ENCODE data around the gene COA1. TPM values are rescaled to one million over a fixed set of nuclear protein-coding genes. Genes with fewer than 3 reads are reported as not detected.

The COA1 gene
- total RNA-seq, 4 donors from 2014 or later: 35.3 to 775 (median 40.0) TPM

DNA sequence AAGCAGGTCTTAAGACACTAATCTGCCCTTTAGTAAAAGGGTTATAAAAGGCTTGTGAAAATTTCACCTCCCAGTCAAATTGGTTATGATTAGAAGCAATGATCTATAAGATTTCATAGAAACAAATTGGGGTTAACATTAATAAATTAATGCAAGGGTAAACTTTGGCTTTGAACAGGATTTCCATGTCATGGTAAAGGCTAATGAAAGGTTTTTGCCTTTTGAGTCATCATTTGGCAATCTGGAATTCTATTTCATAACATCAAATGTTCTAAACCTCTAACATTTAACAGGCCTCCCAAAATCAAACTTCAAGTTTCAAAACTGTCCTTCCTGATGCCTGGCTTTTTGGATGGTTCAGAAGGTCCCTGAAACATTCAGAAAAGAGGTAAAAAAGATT lies 62.4 kb downstream of the COA1 start:
- DNase-seq (ENCODE audit: low spot score in 2 of 2): no peak
- no peaks in the 10 kb centered on the region for H3K9me3 ChIP-seq
- no peak overlapping the region for H3K4me3 ChIP-seq
- no peaks in the 10 kb centered on the region for H3K36me3 ChIP-seq
- H3K27ac ChIP-seq: no peak overlapping the region
- H3K27me3 ChIP-seq: no peaks in the 10 kb centered on the region
- TF ChIP-seq POLR2A (IDR thresholded peaks at IDR 0.05) (no peak), CTCF (IDR thresholded peaks at IDR 0.05) (no peak), POLR2AphosphoS5 (IDR thresholded peaks at IDR 0.05) (no peak), EP300 (IDR thresholded peaks at IDR 0.05) (no peak)
- peaks cover 4% of the 10 kb centered on the region for H3K4me1 ChIP-seq

GRCh38 chr7:43664681-43665080 lies 64.6 kb downstream of the COA1 start:
- TF ChIP-seq CTCF (IDR thresholded peaks at IDR 0.05): no peak
- Histone ChIP-seq H3K27ac (no peak overlapping the region), H3K9me3 (no peaks in the 10 kb centered on the region), H3K4me3 (no peak overlapping the region), H3K27me3 (no peaks in the 10 kb centered on the region), H3K4me1 (no peaks in the 10 kb centered on the region), H3K36me3 (no peaks in the 10 kb centered on the region)
- DNase-seq (ENCODE audit: low spot score in 2 of 2): no peak
- WGBS: 0% methylated on average over 1 of the region's 1 CpG

DNA sequence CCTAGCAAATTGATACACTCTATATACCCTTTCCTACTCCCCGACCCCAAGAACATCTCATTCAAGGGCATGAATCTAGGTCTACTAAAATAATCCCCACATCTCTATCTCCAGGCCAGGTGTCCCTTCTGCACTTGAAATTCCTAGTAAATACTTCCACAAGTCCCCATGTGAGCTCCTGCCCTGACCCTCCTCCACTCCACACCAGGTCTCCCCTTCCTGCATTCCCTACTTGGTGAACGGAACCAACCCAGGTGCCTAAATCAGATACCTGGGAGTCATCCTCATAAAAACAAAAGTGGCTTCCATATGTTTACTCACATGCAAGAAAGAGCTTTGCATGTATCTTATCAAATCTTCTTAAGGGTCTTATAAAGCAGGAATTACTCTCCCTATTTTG lies 69.2 kb downstream of the COA1 start:
- Histone ChIP-seq H3K4me3 (no peak overlapping the region), H3K9me3 (no peaks in the 10 kb centered on the region), H3K4me1 (no peaks in the 10 kb centered on the region), H3K27ac (no peak overlapping the region), H3K27me3 (no peaks in the 10 kb centered on the region), H3K36me3 (no peaks in the 10 kb centered on the region)
- no peak for DNase-seq (ENCODE audit: low spot score in 2 of 2)
- 97% methylated on average over 2 of the region's 2 CpGs for WGBS
- no peak for TF ChIP-seq POLR2AphosphoS5 (IDR thresholded peaks at IDR 0.05)

- Histone ChIP-seq H3K27me3 (no peaks in the 10 kb centered on the region), H3K27ac (no peak overlapping the region), H3K4me1 (no peaks in the 10 kb centered on the region), H3K9me3 (no peaks in the 10 kb centered on the region), H3K36me3 (no peaks in the 10 kb centered on the region), H3K4me3 (no peak overlapping the region)
- TF ChIP-seq POLR2A (IDR thresholded peaks at IDR 0.05) (no peak), CTCF (IDR thresholded peaks at IDR 0.05) (no peak), POLR2AphosphoS5 (IDR thresholded peaks at IDR 0.05) (no peak), EP300 (IDR thresholded peaks at IDR 0.05) (no peak)
- DNase-seq (ENCODE audit: low spot score in 2 of 2): no peak
These were observed 69.8 kb downstream of the COA1 start for GRCh38 chr7:43659549-43659896.

DNA sequence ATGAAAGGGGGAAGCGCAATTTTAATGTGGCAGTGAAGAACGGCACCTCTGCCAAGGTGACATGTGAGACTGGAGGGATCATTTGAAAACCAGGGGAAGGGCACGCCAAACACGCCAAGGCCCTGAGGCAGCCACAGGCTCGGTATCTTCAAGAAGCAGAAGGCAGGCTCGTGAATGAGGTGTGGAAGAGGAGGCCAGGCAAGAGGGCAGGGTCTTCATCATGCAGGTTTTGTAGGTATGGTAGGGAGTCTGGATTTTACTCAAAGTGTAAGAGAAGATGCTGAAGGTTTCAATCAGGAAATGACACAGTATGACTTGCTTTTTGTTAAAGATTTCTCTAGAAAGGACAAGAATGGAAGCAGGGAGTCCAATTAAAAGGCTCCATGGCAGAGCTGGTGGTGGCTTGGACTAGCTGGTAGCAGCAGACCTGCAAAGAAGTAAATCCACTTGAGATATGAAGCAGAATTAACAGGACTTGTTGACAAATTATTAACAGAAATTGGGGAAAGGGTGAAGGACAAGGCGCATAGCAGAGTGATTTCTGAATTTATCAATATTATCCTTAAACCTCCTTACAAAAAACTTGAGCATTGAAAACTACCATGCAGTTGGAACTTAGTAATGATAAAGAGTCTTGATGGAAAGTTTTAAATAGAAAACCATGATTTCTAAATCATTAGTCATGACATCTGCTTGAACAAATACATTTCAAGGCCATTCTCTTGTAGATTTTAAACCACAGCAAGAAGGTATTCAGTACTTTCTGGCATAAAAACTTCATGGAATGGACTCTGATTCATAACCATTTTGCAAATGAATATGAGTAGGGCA lies 70.4 kb downstream of the COA1 start:
- no peaks in the 10 kb centered on the region for H3K9me3 ChIP-seq
- 85% methylated on average over 7 of the region's 7 CpGs for WGBS
- H3K27me3 ChIP-seq: no peaks in the 10 kb centered on the region
- H3K27ac ChIP-seq: no peak overlapping the region
- TF ChIP-seq POLR2AphosphoS5 (IDR thresholded peaks at IDR 0.05): no peak
- TF ChIP-seq POLR2A (IDR thresholded peaks at IDR 0.05): no peak
- TF ChIP-seq EP300 (IDR thresholded peaks at IDR 0.05): no peak
- no peak for TF ChIP-seq CTCF (IDR thresholded peaks at IDR 0.05)
- no peak overlapping the region for H3K4me3 ChIP-seq
- no peaks in the 10 kb centered on the region for H3K4me1 ChIP-seq
- H3K36me3 ChIP-seq: no peaks in the 10 kb centered on the region
- DNase-seq (ENCODE audit: low spot score in 2 of 2): no peak

DNA sequence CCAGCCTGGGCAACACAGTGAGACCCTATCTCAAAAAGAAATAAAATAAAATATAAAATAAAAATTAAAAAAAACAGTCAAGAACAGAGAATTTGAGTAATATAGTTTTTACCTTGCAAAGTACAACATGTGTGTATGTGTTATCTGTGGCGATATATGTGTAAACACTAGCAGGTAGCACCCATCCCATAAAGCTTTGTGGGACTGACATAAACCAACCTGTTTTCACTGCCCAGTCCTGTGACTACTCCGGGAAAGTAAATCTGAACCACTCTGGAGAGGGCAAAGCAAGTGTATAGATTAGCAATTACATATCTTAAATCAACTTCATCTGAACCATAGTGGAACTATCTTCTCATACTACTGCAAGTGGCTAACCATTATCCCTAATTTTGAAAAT lies 72.3 kb downstream of the COA1 start:
- Histone ChIP-seq H3K27me3 (no peaks in the 10 kb centered on the region), H3K36me3 (no peaks in the 10 kb centered on the region), H3K4me1 (peaks cover 2% of the 10 kb centered on the region), H3K9me3 (no peaks in the 10 kb centered on the region), H3K4me3 (no peak overlapping the region), H3K27ac (no peak overlapping the region)
- 90% methylated on average over 2 of the region's 2 CpGs for WGBS
- no peak for TF ChIP-seq EP300 (IDR thresholded peaks at IDR 0.05)
- no peak for TF ChIP-seq POLR2AphosphoS5 (IDR thresholded peaks at IDR 0.05)
- no peak for TF ChIP-seq POLR2A (IDR thresholded peaks at IDR 0.05)
- TF ChIP-seq CTCF (IDR thresholded peaks at IDR 0.05): no peak
- DNase-seq (ENCODE audit: low spot score in 2 of 2): no peak
